ENCODE measurements around the gene DPM3. TPM values are rescaled to one million over a fixed set of nuclear protein-coding genes. Genes with fewer than 3 reads are reported as not detected.

Gene DPM3
- total and polyA plus RNA-seq, 2 donors (not counting 3 experiments of a cell fraction or from before 2014, with no cell fraction given), result 69.6 to 258 TPM

GRCh38 chr1:155130272-155131006 lies 9.9 kb downstream of the DPM3 start:
- H3K9me3 ChIP-seq (replicated peaks; ENCODE audit: control insufficient read depth, insufficient read depth, low read length), result no peaks in the 10 kb centered on the region
- FAIRE-seq, result no peak
- no peak for TF ChIP-seq CTCF (IDR thresholded peaks at IDR 0.05; ENCODE audit: extremely low read depth in 1 of 2, insufficient read depth in 1 of 2, low read depth in 1 of 2, low read length in 2 of 2)
- ChIA-PET CTCF (interaction anchor here (1.5 to 15.5 kb wide), 5 partner anchors 18 to 45 kb away, joined by 7 to 204 read pairs (median 13); partner anchors contain the start of genes KRTCAP2 and TRIM46), POLR2A (interaction anchor here (0.6 to 0.8 kb wide), 3 partner anchors 9 to 857 kb away, joined by 4 to 6 read pairs (median 5); no protein-coding TSS in a partner anchor)
- H3K9ac ChIP-seq (replicated peaks; ENCODE audit: extremely low read depth, insufficient read depth, low read length), result peak overlapping the region; percentile 92
- peaks cover 22 to 33% of the 10 kb centered on the region in 2 experiments for H3K36me3 ChIP-seq (ENCODE audit: control insufficient read depth in 2 of 2, extremely low read depth in 1 of 2, insufficient read depth in 2 of 2, low read length in 2 of 2)
- H2AFZ ChIP-seq (ENCODE audit: low read depth, low read length), result no peak overlapping the region
- H3K9me1 ChIP-seq (replicated peaks; ENCODE audit: control insufficient read depth, extremely low read depth, insufficient read depth, low read length), result no peaks in the 10 kb centered on the region
- no peak for DNase-seq (ENCODE audit: low read depth, low spot score)
- peak overlapping the region in 2 of 3 experiments; percentile 91 to 95 for H3K4me3 ChIP-seq (replicated peaks in 1 of 3; ENCODE audit: insufficient read depth in 1 of 3, low read depth in 1 of 3, low read length in 3 of 3)
- intact Hi-C loops (cut with micrococcal nuclease), result no loop called here
- H3K27me3 ChIP-seq (ENCODE audit: control insufficient read depth in 2 of 2, insufficient read depth in 2 of 2, low read length in 2 of 2), result no peaks in the 10 kb centered on the region
- H3K4me1 ChIP-seq (ENCODE audit: control insufficient read depth, extremely low read depth, insufficient read depth, low read length), result peaks cover 60% of the 10 kb centered on the region
- BruUV-seq (replicated peaks), result no TSS peak
- H3K27ac ChIP-seq (ENCODE audit: insufficient read depth, low read depth, low read length), result peak overlapping the region; percentile 68
- peaks cover 29% of the 10 kb centered on the region for H3K79me2 ChIP-seq (ENCODE audit: control insufficient read depth, insufficient read depth, low read length)
- H3K4me2 ChIP-seq (ENCODE audit: insufficient read depth, low read length), result peak overlapping the region; percentile 87
- no peaks in the 10 kb centered on the region for H4K20me1 ChIP-seq (replicated peaks; ENCODE audit: control insufficient read depth, extremely low read depth, insufficient read depth, low read length)
- dilution Hi-C loops (cut with MboI; ENCODE audit: extremely low pct_ligation_motif_present, low sequenced_read_pairs), result no loop called here

GRCh38 chr1:155128755-155129473 lies 11.4 kb downstream of the DPM3 start:
- peaks cover 60% of the 10 kb centered on the region for H3K4me1 ChIP-seq (ENCODE audit: control insufficient read depth, extremely low read depth, insufficient read depth, low read length)
- H3K4me3 ChIP-seq (replicated peaks in 1 of 3; ENCODE audit: insufficient read depth in 1 of 3, low read depth in 1 of 3, low read length in 3 of 3), result peak overlapping the region; percentile 51 to 95 (median 91)

More at GRCh38 chr1:155128755-155129473, 11.4 kb downstream of the DPM3 start:
- peak overlapping the region; percentile 68 for H3K27ac ChIP-seq (ENCODE audit: insufficient read depth, low read depth, low read length)
- H3K4me2 ChIP-seq (ENCODE audit: insufficient read depth, low read length), result peak overlapping the region; percentile 87
- BruUV-seq (replicated peaks), result TSS peak; percentile 91
- H3K9ac ChIP-seq (replicated peaks; ENCODE audit: extremely low read depth, insufficient read depth, low read length), result peak overlapping the region; percentile 92
- dilution Hi-C loops (cut with MboI; ENCODE audit: extremely low pct_ligation_motif_present, low sequenced_read_pairs), result no loop called here
- H2AFZ ChIP-seq (ENCODE audit: low read depth, low read length), result no peak overlapping the region
- no peaks in the 10 kb centered on the region for H3K27me3 ChIP-seq (ENCODE audit: control insufficient read depth in 2 of 2, insufficient read depth in 2 of 2, low read length in 2 of 2)
- ChIA-PET CTCF (interaction anchor here (0.8 to 15.5 kb wide), 9 partner anchors 9 to 46 kb away, joined by 3 to 204 read pairs (median 7); partner anchors contain the start of gene KRTCAP2), POLR2A (interaction anchor here (0.5 to 0.9 kb wide), 2 partner anchors 38 to 155 kb away, joined by 4 to 6 read pairs; no protein-coding TSS in a partner anchor)
- peaks cover 29% of the 10 kb centered on the region for H3K79me2 ChIP-seq (ENCODE audit: control insufficient read depth, insufficient read depth, low read length)
- peaks cover 15 to 26% of the 10 kb centered on the region in 2 experiments for H3K36me3 ChIP-seq (ENCODE audit: control insufficient read depth in 2 of 2, extremely low read depth in 1 of 2, insufficient read depth in 2 of 2, low read length in 2 of 2)
- intact Hi-C loops (cut with micrococcal nuclease), result loop anchor here (5.0 kb wide), 1 partner anchor 157 kb away; the partner anchor contains the start of genes CKS1B and SHC1
- no peaks in the 10 kb centered on the region for H3K9me1 ChIP-seq (replicated peaks; ENCODE audit: control insufficient read depth, extremely low read depth, insufficient read depth, low read length)
- no peaks in the 10 kb centered on the region for H3K9me3 ChIP-seq (replicated peaks; ENCODE audit: control insufficient read depth, insufficient read depth, low read length)
- no peaks in the 10 kb centered on the region for H4K20me1 ChIP-seq (replicated peaks; ENCODE audit: control insufficient read depth, extremely low read depth, insufficient read depth, low read length)
- DNase-seq (ENCODE audit: low read depth, low spot score) (peak; percentile 95), FAIRE-seq (peak; percentile 94)
- TF ChIP-seq JUN (IDR thresholded peaks at IDR 0.05; ENCODE audit: borderline replicate concordance, insufficient read depth, insufficient read length, low read depth), result peak; percentile 7
- peak; percentile 73 for TF ChIP-seq POLR2AphosphoS5 (IDR thresholded peaks at IDR 0.05; ENCODE audit: insufficient read depth, low read depth, low read length)
- no peak for TF ChIP-seq MAX (IDR thresholded peaks at IDR 0.05; ENCODE audit: insufficient read depth, insufficient read length)

Measured in endothelial cell of umbilical vein (primary cell).